AG04449 (cell line): ENCODE data around the gene ARHGEF4.

Experiments used
- CTCF ChIA-PET: fragments of 350-600 bp; formaldehyde crosslinking; extraction: SDS; loops from one replicate; lab custom pipeline; 2021; ENCODE audit warnings: antibody characterized with exemption; lab: Yijun Ruan, JAX
- POLR2A ChIA-PET: fragments of 400-600, 350-600 bp; formaldehyde crosslinking; extraction: SDS; loops from one replicate; lab custom pipeline; 2020; ENCODE audit warnings: antibody characterized with exemption, inconsistent platforms; lab: Yijun Ruan, JAX
- DNase-seq: peaks from one replicate; pipeline ENCODE4 v3.0.0-alpha.2; 2010; ENCODE audit warnings: low read depth, low spot score
- H3K4me3 ChIP-seq: 2 replicates; pipeline ENCODE4 v1.5.1; 2011; ENCODE audit warnings: low read depth, mild to moderate bottlenecking, control low read depth, low read length
- TF ChIP-seq, protein P1 (sequence below): IDR thresholded peaks from one replicate; pipeline ENCODE4 v1.5.1; 2011; ENCODE audit warnings: mild to moderate bottlenecking, moderate library complexity, low read length, control low read depth, inconsistent platforms; ENCODE audit not compliant: insufficient read depth; ENCODE audit errors: missing control alignments

The ARHGEF4 gene

DNA sequence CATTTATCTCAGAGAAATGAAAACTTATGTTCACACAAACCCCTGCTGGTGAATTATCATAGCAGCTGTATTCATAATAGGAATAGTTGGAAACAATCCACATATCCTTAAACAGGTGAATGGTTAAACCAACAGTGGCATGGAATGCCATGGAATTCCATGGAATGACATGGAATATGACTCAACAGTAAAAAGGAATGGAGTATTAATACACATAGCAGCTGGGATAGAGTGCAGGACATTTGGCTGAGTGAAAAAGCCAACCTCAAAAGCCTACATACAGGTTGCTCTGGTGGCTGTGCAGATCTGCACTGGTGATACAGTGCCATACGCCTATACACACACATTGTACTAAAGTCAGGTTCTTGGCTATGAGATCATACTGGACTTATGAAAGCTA lies 187.0 kb downstream of the ARHGEF4 start:
- TF ChIP-seq, protein P1, sequence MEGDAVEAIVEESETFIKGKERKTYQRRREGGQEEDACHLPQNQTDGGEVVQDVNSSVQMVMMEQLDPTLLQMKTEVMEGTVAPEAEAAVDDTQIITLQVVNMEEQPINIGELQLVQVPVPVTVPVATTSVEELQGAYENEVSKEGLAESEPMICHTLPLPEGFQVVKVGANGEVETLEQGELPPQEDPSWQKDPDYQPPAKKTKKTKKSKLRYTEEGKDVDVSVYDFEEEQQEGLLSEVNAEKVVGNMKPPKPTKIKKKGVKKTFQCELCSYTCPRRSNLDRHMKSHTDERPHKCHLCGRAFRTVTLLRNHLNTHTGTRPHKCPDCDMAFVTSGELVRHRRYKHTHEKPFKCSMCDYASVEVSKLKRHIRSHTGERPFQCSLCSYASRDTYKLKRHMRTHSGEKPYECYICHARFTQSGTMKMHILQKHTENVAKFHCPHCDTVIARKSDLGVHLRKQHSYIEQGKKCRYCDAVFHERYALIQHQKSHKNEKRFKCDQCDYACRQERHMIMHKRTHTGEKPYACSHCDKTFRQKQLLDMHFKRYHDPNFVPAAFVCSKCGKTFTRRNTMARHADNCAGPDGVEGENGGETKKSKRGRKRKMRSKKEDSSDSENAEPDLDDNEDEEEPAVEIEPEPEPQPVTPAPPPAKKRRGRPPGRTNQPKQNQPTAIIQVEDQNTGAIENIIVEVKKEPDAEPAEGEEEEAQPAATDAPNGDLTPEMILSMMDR, result no peak
- ChIA-PET CTCF (interaction anchor here (1.0 kb wide), 1 partner anchor 10 kb away, joined by 3 read pairs; no protein-coding TSS in a partner anchor), POLR2A (no interaction called here)
- DNase-seq, result no peak
- no peak overlapping the region for H3K4me3 ChIP-seq

DNA sequence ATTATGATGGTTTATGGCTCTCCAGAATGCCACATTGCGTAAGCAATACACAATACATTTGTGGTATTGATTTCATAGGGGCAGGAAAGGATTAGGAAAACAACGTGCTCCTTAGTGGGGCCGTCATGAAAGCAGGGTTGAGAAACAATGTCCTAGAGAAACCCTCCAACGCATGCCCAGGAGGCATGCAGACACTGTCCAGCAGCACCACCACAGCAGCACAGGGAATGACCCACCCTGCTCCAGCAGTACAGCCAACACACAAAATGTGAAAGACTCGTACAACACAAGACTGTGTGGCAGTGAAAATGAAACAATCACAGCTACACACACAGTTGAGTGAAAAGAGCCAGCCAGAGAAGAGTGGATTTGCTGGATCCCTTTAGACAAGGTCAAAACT lies 190.2 kb downstream of the ARHGEF4 start:
- CTCF ChIA-PET, result no interaction called here
- no peak for DNase-seq
- POLR2A ChIA-PET, result no interaction called here
- no peak overlapping the region for H3K4me3 ChIP-seq
- TF ChIP-seq, protein P1, result no peak

DNA sequence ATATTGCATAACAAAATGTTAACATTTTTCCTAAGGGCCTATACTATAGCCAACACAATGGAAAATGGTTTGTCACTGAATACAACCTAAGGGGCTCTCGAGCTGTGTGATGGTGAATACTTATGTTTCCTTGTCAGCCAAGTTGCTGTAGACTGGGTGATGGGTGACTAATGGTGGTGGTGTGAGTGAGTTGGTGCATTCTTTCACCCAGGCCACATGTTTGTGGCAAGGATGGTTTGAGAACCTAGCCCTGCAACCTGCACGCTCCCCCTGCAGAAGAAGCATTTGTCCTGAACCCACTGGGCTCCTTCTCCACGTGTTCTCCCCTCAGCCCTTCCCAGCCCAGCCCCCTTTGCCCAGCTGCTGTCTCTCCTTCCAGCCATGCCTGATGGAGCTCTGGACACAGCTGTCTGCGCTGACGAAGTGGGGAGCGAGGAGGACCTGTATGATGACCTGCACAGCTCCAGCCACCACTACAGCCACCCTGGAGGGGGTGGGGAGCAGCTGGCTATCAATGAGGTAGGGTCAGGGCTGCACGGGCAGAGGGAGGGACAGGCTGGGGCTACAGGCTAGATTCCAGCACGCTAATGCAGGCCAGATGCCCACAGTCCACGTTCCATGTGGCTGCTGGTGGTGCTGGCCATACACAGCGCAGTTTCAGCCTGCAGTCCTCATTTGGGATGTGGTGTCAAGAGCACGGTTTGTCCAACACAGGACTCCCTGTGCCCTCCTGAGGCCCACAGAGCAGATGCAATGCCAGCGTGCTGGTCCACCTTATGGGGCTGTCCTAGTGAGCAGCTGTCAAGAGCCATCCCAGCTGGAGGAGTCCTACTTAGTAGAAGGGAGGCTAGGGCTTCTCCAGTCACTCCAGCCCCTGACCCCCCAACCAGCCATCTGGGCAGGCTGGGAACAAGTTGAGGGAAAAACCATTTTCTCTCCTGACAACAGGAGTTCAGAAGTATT lies 191.1 kb downstream of the ARHGEF4 start:
- TF ChIP-seq, protein P1, result no peak
- ChIA-PET POLR2A (no interaction called here), CTCF (no interaction called here)
- no peak overlapping the region for H3K4me3 ChIP-seq
- no peak for DNase-seq

DNA sequence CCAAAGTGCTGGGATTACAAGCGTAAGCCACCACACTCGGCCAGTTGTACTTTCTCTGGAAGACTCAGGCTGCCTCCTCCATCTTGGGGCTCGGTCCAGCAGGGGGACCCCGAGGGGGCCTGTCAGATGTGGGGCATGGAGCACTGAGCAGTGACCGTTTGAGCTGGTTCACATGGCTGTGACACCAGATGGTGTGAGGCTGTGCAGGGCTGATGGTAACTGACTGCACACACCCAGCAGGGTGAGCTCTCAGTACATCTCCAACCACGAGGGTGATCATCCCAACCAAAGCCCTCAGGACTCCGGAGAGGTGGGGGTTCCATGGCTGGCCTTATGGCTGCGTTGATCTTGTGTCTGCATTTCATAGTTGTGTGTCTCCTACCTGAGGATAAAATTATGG lies 193.1 kb downstream of the ARHGEF4 start:
- ChIA-PET CTCF (no interaction called here), POLR2A (no interaction called here)
- DNase-seq, result no peak
- H3K4me3 ChIP-seq, result no peak overlapping the region
- TF ChIP-seq, protein P1, result no peak

DNA sequence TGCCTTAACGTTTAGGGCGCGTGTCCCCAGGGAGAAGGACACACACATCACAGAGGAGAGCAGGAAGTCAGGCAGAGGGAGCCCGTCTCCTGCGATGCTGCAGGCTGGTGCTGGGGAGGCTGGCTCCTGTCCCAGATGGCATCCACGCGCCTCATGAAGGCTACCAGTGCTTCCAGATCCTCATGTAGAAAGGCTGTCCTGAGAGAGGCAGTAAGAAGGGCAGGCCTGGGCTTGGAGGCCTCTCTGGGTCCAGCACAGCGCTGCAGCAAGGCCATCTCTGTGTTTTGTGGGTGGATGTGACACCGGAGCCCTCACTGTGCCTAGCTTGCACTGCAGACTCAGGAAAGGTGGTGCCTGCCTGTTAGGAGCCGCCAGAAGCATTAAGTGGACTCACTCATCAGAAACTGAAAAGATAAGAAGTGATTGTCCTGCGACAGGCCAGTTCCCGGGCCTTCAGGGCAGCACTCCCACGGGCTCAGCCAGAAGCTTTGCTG lies 193.8 kb downstream of the ARHGEF4 start:
- POLR2A ChIA-PET, result no interaction called here
- CTCF ChIA-PET, result no interaction called here
- TF ChIP-seq, protein P1, result no peak
- H3K4me3 ChIP-seq, result no peak overlapping the region
- no peak for DNase-seq

DNA sequence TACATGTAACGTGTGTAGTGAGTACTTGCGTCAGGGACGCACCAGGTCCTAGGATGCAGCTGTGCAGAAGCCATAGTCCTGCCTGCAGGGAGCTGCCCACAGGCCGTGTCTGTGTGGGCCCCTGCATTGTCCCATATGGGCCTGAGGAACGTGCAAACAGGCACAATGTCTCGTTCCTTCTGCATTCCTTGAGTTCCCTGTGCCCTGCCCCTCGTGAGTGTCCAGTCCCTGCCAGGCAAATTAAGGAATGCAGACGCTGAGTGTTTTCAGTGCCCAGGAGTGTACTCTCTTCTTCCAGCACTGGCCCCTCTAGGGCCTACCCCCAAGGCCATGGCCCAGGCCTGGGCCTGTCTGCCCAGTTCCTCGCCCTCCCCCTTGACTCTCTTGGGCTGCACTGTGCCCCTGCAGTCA lies 194.7 kb downstream of the ARHGEF4 start:
- TF ChIP-seq, protein P1, result no peak
- ChIA-PET CTCF (interaction anchor here (1.0 kb wide), 1 partner anchor 12 kb away, joined by 3 read pairs; no protein-coding TSS in a partner anchor), POLR2A (no interaction called here)
- no peak overlapping the region for H3K4me3 ChIP-seq
- no peak for DNase-seq
